Adipose tissue (tissue), 3 donors: ENCODE measurements around the gene C16orf78. TPM values are rescaled to one million over a fixed set of nuclear protein-coding genes. Genes with fewer than 3 reads are reported as not detected.

ENCODE experiments used
- H3K27ac ChIP-seq: one replicate; pipeline ENCODE4 v1.5.1; 2013; ENCODE audit warnings: low read depth, low read length
- WGBS, 3 donors: extraction: QIAGEN DNeasy Blood & Tissue Kit; methylation state at CpG; one replicate each; pipeline ENCODE4 v1.1.7; 2013; 5-methylcytosine and 5-hydroxymethylcytosine counted together
- polyA plus RNA-seq, 3 donors: library from polyadenylated mRNA; stranded (reverse); fragments of 200-250 nt; gene quantifications; one replicate each; pipeline ENCODE4 v1.2.3, GENCODE V29; 2013
- donor health status: healthy with polysubstance abuse.
- donor health status: Bipolar disorder and iron deficiency.
- donor health status: healthy.

Gene C16orf78
- polyA plus RNA-seq, 3 donors: not detected

- WGBS, 3 donors: 56 to 63% (median 63%) methylated on average over 3 of the region's 3 CpGs
- no peak overlapping the region for H3K27ac ChIP-seq
Measured at GRCh38 chr16:49369651-49370611, 3.7 kb upstream of the C16orf78 start.

GRCh38 chr16:49376206-49376605 is 2.6 kb downstream of the C16orf78 start:
- no peak overlapping the region for H3K27ac ChIP-seq
- 81 to 94% (median 87%) methylated on average over 4 of the region's 4 CpGs for WGBS, 3 donors

GRCh38 chr16:49377196-49377755 is 3.7 kb downstream of the C16orf78 start:
- WGBS, 3 donors: 81 to 92% (median 88%) methylated on average over 7 of the region's 7 CpGs
- H3K27ac ChIP-seq: no peak overlapping the region

- WGBS, 3 donors: 65 to 73% (median 66%) methylated on average over 11 of the region's 11 CpGs
- H3K27ac ChIP-seq: no peak overlapping the region
Measured at GRCh38 chr16:49378238-49378637, 4.6 kb downstream of the C16orf78 start.

- 44 to 50% (median 44%) methylated on average over 1 of the region's 1 CpG for WGBS, 3 donors
- H3K27ac ChIP-seq: no peak overlapping the region
Measured at GRCh38 chr16:49378816-49379215, 5.2 kb downstream of the C16orf78 start.

- WGBS, 3 donors: 36 to 43% (median 40%) methylated on average over 1 of the region's 1 CpG
- no peak overlapping the region for H3K27ac ChIP-seq
Measured at GRCh38 chr16:49382916-49383315, 9.3 kb downstream of the C16orf78 start.

GRCh38 chr16:49395021-49395420 is 21.4 kb downstream of the C16orf78 start:
- no peak overlapping the region for H3K27ac ChIP-seq
- 58 to 80% (median 77%) methylated on average over 1 of the region's 1 CpG for WGBS, 3 donors

GRCh38 chr16:49396206-49396720 is 22.7 kb downstream of the C16orf78 start:
- H3K27ac ChIP-seq: no peak overlapping the region
- WGBS, 3 donors: 75 to 83% (median 82%) methylated on average over 12 of the region's 12 CpGs

GRCh38 chr16:49398761-49399160 is 25.2 kb downstream of the C16orf78 start:
- H3K27ac ChIP-seq: no peak overlapping the region
- 80 to 95% (median 92%) methylated on average over 6 of the region's 6 CpGs for WGBS, 3 donors

GRCh38 chr16:49399594-49400364 is 26.2 kb downstream of the C16orf78 start:
- 73 to 81% (median 74%) methylated on average over 9 of the region's 9 CpGs for WGBS, 3 donors

GRCh38 chr16:49400611-49401010 is 27.0 kb downstream of the C16orf78 start:
- no peak overlapping the region for H3K27ac ChIP-seq
- WGBS, 3 donors: 89 to 96% (median 89%) methylated on average over 7 of the region's 7 CpGs

More at GRCh38 chr16:49399594-49400364, 26.2 kb downstream of the C16orf78 start:
- H3K27ac ChIP-seq: no peak overlapping the region

GRCh38 chr16:49405123-49405522 is 31.5 kb downstream of the C16orf78 start:
- WGBS, 3 donors: 81 to 86% (median 84%) methylated on average over 4 of the region's 4 CpGs
- H3K27ac ChIP-seq: no peak overlapping the region

- 64 to 71% (median 65%) methylated on average over 6 of the region's 6 CpGs for WGBS, 3 donors
- no peak overlapping the region for H3K27ac ChIP-seq
Measured at GRCh38 chr16:49405530-49405929, 31.9 kb downstream of the C16orf78 start.

GRCh38 chr16:49407873-49408550 is 34.4 kb downstream of the C16orf78 start:
- 23 to 28% (median 26%) methylated on average over 17 of the region's 17 CpGs for WGBS, 3 donors
- H3K27ac ChIP-seq: no peak overlapping the region

GRCh38 chr16:49409121-49409520 is 35.5 kb downstream of the C16orf78 start:
- WGBS, 3 donors: 95 to 100% (median 98%) methylated on average over 2 of the region's 2 CpGs
- H3K27ac ChIP-seq: no peak overlapping the region

- no peak overlapping the region for H3K27ac ChIP-seq
- 88 to 97% (median 89%) methylated on average over 3 of the region's 3 CpGs for WGBS, 3 donors
Measured at GRCh38 chr16:49410226-49410625, 36.6 kb downstream of the C16orf78 start.

GRCh38 chr16:49411121-49411970 is 37.7 kb downstream of the C16orf78 start:
- WGBS, 3 donors: 75 to 91% (median 87%) methylated on average over 11 of the region's 11 CpGs
- H3K27ac ChIP-seq: no peak overlapping the region
